ENCODE results near the gene CLIC4. TPM values are rescaled to one million over a fixed set of nuclear protein-coding genes. Genes with fewer than 3 reads are reported as not detected.
A peak's percentile ranks its signal among the peaks of the same experiment; 100 is the strongest.
"Not testable (repeated sequence)": the region's sequence is repeated elsewhere in the genome, so short reads cannot be mapped to it uniquely, and the experiment has no call there.

Gene CLIC4
- total RNA-seq, 1 donor from 2014 or later = 353 TPM

DNA sequence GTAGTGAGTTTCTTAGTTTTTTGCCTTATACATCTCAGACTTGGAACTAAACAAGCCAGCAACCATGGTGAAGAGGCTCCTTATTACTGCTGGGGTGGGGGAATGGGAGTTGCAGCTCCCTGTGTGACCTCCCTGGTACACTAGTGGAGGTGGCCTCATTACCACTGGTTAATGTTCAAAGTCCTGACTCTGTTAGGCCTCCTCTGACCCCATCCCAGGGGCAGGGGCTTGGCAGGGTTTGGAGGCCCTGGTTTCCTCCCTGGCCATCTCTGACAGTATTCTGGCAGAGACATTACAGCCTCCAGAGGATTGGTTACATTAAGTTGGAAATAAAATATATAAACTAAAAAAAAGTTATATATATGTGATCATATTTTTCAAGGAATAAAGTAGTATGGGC is 45.2 kb downstream of the CLIC4 start:
- H4K20me1 ChIP-seq (ENCODE audit: insufficient read depth, low read length) = peaks cover 59% of the 10 kb centered on the region
- H3K4me2 ChIP-seq (ENCODE audit: low read length) = no peak overlapping the region
- H3K4me1 Mint-ChIP-seq (ENCODE audit: low read depth, unreplicated experiment) = peaks cover 28% of the 10 kb centered on the region
- H3K9me3 ChIP-seq (ENCODE audit: insufficient read depth, low read depth, low read length) = no peaks in the 10 kb centered on the region
- FAIRE-seq (no peak), DNase-seq (ENCODE audit: low read depth) (no peak)
- no peak overlapping the region for H3K27ac ChIP-seq (ENCODE audit: low read depth, low read length)
- H2AFZ ChIP-seq (ENCODE audit: low read depth, low read length) = no peak overlapping the region
- H3K27me3 Mint-ChIP-seq (ENCODE audit: low read depth, unreplicated experiment) = no peaks in the 10 kb centered on the region
- peaks cover 3% of the 10 kb centered on the region for H3K9me3 Mint-ChIP-seq (ENCODE audit: unreplicated experiment)
- H3K36me3 ChIP-seq (ENCODE audit: insufficient read depth, low read length) = no peaks in the 10 kb centered on the region
- H3K4me1 ChIP-seq (ENCODE audit: insufficient read depth, low read length) = peaks cover 28% of the 10 kb centered on the region
- no peaks in the 10 kb centered on the region for H3K27me3 ChIP-seq (ENCODE audit: insufficient read depth, low read length)
- H3K27ac Mint-ChIP-seq (ENCODE audit: unreplicated experiment) = no peak overlapping the region
- peaks cover 3% of the 10 kb centered on the region for H3K36me3 Mint-ChIP-seq (ENCODE audit: low read depth, unreplicated experiment)
- no peak overlapping the region for H3K4me3 Mint-ChIP-seq (ENCODE audit: unreplicated experiment)
- H3K4me3 ChIP-seq (ENCODE audit: insufficient read depth, low read depth, low read length) = no peak overlapping the region
- H3K9ac ChIP-seq (ENCODE audit: low read length) = no peak overlapping the region
- H3K79me2 ChIP-seq (ENCODE audit: insufficient read depth, low read length) = peaks cover 98% of the 10 kb centered on the region
- TF ChIP-seq EZH2 (IDR thresholded peaks at IDR 0.05; ENCODE audit: insufficient read depth, low read length) = no peak
- TF ChIP-seq, protein P1, sequence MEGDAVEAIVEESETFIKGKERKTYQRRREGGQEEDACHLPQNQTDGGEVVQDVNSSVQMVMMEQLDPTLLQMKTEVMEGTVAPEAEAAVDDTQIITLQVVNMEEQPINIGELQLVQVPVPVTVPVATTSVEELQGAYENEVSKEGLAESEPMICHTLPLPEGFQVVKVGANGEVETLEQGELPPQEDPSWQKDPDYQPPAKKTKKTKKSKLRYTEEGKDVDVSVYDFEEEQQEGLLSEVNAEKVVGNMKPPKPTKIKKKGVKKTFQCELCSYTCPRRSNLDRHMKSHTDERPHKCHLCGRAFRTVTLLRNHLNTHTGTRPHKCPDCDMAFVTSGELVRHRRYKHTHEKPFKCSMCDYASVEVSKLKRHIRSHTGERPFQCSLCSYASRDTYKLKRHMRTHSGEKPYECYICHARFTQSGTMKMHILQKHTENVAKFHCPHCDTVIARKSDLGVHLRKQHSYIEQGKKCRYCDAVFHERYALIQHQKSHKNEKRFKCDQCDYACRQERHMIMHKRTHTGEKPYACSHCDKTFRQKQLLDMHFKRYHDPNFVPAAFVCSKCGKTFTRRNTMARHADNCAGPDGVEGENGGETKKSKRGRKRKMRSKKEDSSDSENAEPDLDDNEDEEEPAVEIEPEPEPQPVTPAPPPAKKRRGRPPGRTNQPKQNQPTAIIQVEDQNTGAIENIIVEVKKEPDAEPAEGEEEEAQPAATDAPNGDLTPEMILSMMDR (IDR thresholded peaks at IDR 0.05; ENCODE audit: insufficient read depth, low read depth, low read length) = no peak

DNA sequence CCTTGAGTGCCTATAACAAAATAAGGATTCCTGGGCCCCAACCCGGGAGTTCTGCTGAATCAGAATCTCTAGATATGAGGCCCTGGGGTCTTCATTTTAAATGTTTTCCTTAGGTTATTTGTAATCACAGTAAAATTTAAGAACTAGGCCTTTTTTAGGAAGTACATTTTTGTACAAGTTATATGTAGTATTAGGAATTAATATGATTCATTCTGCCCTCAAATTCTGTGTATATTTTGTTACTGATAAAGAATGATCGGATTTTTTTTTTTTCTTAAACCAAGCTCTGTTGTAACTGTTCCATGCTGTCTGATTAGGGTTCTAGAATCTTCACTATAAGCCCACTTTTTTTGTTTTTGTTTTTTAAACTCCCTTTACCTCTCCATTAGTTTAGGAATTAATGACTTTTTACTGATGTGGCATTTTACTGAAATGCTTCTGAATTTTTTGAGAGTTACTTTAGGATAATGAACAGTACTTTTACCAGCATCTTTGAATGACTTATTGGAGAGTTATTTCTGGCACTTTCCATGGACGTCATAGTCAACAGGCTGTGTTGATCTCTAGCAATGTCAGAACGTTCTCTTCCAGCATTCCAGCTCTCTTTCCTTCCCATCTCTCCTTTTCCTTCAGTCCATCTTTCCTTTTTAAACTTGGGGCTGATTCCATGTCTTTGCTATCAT is 48.3 kb downstream of the CLIC4 start:
- Histone ChIP-seq H3K9me3 (ENCODE audit: insufficient read depth, low read depth, low read length) (no peaks in the 10 kb centered on the region), H3K36me3 (ENCODE audit: insufficient read depth, low read length) (peaks cover 9% of the 10 kb centered on the region), H2AFZ (ENCODE audit: low read depth, low read length) (no peak overlapping the region), H4K20me1 (ENCODE audit: insufficient read depth, low read length) (peaks cover 70% of the 10 kb centered on the region), H3K79me2 (ENCODE audit: insufficient read depth, low read length) (peaks cover 99% of the 10 kb centered on the region), H3K27me3 (ENCODE audit: insufficient read depth, low read length) (no peaks in the 10 kb centered on the region), H3K4me2 (ENCODE audit: low read length) (peak overlapping the region; percentile 65), H3K27ac (ENCODE audit: low read depth, low read length) (peak overlapping the region; percentile 78), H3K4me3 (ENCODE audit: insufficient read depth, low read depth, low read length) (no peak overlapping the region), H3K4me1 (ENCODE audit: insufficient read depth, low read length) (peaks cover 23% of the 10 kb centered on the region), H3K9ac (ENCODE audit: low read length) (peak overlapping the region; percentile 45)
- Mint-ChIP-seq H3K9me3 (ENCODE audit: unreplicated experiment) (no peaks in the 10 kb centered on the region), H3K27ac (ENCODE audit: unreplicated experiment) (peak overlapping the region; percentile 38), H3K4me3 (ENCODE audit: unreplicated experiment) (peak overlapping the region; percentile 40), H3K4me1 (ENCODE audit: low read depth, unreplicated experiment) (peaks cover 28% of the 10 kb centered on the region), H3K27me3 (ENCODE audit: low read depth, unreplicated experiment) (no peaks in the 10 kb centered on the region), H3K36me3 (ENCODE audit: low read depth, unreplicated experiment) (peaks cover 1% of the 10 kb centered on the region)
- FAIRE-seq = peak; percentile 55
- peak; percentile 92 for DNase-seq (ENCODE audit: low read depth)
- TF ChIP-seq, protein P1 (IDR thresholded peaks at IDR 0.05; ENCODE audit: insufficient read depth, low read depth, low read length) = no peak
- no peak for TF ChIP-seq EZH2 (IDR thresholded peaks at IDR 0.05; ENCODE audit: insufficient read depth, low read length)

DNA sequence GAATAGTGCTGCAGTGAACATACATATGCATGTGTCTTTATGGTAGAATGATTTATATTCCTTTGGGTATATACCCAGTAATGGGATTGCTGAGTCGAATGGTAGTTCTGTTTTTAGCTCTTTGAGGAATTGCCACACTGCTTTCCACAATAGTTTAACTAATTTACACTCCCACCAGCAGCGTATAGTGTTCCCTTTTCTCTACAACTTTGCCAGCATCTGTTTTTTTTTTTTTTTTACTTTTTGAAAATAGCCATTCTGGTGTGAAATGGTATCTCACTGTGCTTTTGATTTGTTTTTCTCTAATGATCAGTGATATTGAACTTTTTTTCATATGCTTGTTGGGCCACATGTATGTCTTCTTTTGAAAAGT is 48.9 kb downstream of the CLIC4 start:
- H3K9me3 Mint-ChIP-seq (ENCODE audit: unreplicated experiment); H3K9me3 ChIP-seq (ENCODE audit: insufficient read depth, low read depth, low read length); H3K4me3 ChIP-seq (ENCODE audit: insufficient read depth, low read depth, low read length); H2AFZ ChIP-seq (ENCODE audit: low read depth, low read length); FAIRE-seq; DNase-seq (ENCODE audit: low read depth); H3K27me3 Mint-ChIP-seq (ENCODE audit: low read depth, unreplicated experiment); H3K27me3 ChIP-seq (ENCODE audit: insufficient read depth, low read length); H3K36me3 ChIP-seq (ENCODE audit: insufficient read depth, low read length); H3K36me3 Mint-ChIP-seq (ENCODE audit: low read depth, unreplicated experiment): not testable (repeated sequence)
- peaks cover 23% of the 10 kb centered on the region for H3K4me1 ChIP-seq (ENCODE audit: insufficient read depth, low read length)
- peaks cover 65% of the 10 kb centered on the region for H4K20me1 ChIP-seq (ENCODE audit: insufficient read depth, low read length)
- Mint-ChIP-seq H3K4me1 (ENCODE audit: low read depth, unreplicated experiment) (peaks cover 28% of the 10 kb centered on the region), H3K27ac (ENCODE audit: unreplicated experiment) (peak overlapping the region; percentile 38), H3K4me3 (ENCODE audit: unreplicated experiment) (peak overlapping the region; percentile 40)
- peaks cover 94% of the 10 kb centered on the region for H3K79me2 ChIP-seq (ENCODE audit: insufficient read depth, low read length)
- peak overlapping the region; percentile 45 for H3K9ac ChIP-seq (ENCODE audit: low read length)
- peak overlapping the region; percentile 78 for H3K27ac ChIP-seq (ENCODE audit: low read depth, low read length)
- H3K4me2 ChIP-seq (ENCODE audit: low read length) = peak overlapping the region; percentile 65

All from astrocyte (in vitro differentiated cells and primary cell).